C4-2B (cell line): ENCODE data around the gene MRPL24.

Experiments used
- CTCF ChIP-seq: fragments of 450-650 bp; conservative IDR thresholded peaks from 2 replicates; pipeline ENCODE4 v1.5.1; 2017; ENCODE audit warnings: mild to moderate bottlenecking
- ZFX ChIP-seq: fragments of 450-650 bp; IDR thresholded peaks from 2 replicates; pipeline ENCODE4 v1.6.1; 2017

DNA sequence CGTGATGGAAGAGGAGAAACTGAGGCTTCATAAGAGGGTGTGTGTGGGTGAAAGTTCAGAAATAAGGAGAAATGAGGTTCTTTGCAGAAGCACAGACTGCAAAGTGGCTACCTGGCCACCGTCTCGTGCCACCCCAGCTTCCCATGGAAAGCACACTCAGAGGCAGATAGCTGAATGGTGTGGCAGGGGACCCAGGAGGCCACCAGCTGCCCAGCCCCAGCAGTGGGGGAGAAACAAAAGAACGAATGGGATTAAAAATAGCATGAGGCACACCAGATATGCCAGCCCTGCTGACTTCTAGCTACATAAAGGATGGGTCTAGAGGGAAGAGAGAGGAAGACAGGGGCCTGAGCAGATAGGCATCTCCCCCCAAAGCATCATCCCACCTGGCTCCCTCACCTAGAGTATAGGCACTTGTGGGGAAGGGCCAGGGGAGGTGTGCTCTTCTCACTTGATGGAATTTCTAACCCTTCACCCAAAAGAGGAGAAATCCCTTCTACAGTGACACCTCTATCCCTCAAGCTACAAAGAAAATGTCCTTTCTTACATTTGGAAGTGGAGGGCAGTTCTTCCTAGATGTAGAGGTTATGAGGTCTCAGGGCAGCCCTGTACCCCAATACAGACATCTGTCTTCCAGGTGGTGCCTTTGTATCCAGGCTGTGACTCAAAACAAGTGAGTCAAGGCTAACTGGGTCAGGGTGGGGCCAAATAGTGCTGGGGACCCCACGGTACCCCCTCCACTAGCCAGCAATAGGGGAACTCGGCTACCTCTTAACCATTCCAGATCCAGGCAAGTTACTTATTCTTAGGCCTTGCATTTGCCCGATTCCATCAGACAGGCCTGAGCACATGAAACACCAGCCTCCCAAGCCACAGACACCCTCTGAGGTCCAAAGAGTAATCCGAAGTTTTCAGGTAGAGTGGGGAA, 7.1 kb upstream of the MRPL24 start:
- no peak for TF ChIP-seq CTCF
- no peak for TF ChIP-seq ZFX
